Measurements from ENCODE around the gene TTC39B.

Gene TTC39B

GRCh38 chr9:15115702-15116101 lies 191.3 kb downstream of the TTC39B start:
- no peak for DNase-seq

GRCh38 chr9:15115041-15115440 lies 192.0 kb downstream of the TTC39B start:
- no peak for DNase-seq
